GM12875 (cell line): ENCODE results near the gene JAG2.

ENCODE experiments used
- H3K4me3 ChIP-seq: one replicate; pipeline ENCODE4 v1.5.1; 2011; ENCODE audit warnings: low read depth, low read length, control low read depth
- TF ChIP-seq, protein P1 (sequence below): IDR thresholded peaks from 2 replicates; pipeline ENCODE4 v1.5.1; 2011; ENCODE audit warnings: low read depth, mild to moderate bottlenecking, control low read depth, inconsistent platforms, low read length, moderate library complexity, borderline replicate concordance; ENCODE audit not compliant: insufficient read depth

JAG2 gene

DNA sequence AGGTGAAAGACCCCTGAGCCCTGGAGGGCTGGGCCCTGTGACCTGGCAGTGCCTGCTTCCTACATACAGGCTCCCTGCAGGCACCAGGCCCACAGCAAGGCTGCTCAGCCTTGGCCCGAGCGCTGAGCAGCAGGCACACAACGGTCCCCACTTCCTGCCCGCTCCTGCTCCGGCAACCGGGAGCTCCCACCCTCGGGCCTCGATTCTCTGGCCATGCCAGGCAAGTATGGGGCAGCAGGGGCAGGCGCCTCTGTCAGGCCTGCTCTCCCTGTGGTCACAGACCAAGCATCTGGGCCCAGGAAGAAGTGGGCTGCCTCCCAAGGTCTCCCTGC, 43.1 kb upstream of the JAG2 start:
- H3K4me3 ChIP-seq: no peak overlapping the region
- TF ChIP-seq, protein P1, sequence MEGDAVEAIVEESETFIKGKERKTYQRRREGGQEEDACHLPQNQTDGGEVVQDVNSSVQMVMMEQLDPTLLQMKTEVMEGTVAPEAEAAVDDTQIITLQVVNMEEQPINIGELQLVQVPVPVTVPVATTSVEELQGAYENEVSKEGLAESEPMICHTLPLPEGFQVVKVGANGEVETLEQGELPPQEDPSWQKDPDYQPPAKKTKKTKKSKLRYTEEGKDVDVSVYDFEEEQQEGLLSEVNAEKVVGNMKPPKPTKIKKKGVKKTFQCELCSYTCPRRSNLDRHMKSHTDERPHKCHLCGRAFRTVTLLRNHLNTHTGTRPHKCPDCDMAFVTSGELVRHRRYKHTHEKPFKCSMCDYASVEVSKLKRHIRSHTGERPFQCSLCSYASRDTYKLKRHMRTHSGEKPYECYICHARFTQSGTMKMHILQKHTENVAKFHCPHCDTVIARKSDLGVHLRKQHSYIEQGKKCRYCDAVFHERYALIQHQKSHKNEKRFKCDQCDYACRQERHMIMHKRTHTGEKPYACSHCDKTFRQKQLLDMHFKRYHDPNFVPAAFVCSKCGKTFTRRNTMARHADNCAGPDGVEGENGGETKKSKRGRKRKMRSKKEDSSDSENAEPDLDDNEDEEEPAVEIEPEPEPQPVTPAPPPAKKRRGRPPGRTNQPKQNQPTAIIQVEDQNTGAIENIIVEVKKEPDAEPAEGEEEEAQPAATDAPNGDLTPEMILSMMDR: no peak

DNA sequence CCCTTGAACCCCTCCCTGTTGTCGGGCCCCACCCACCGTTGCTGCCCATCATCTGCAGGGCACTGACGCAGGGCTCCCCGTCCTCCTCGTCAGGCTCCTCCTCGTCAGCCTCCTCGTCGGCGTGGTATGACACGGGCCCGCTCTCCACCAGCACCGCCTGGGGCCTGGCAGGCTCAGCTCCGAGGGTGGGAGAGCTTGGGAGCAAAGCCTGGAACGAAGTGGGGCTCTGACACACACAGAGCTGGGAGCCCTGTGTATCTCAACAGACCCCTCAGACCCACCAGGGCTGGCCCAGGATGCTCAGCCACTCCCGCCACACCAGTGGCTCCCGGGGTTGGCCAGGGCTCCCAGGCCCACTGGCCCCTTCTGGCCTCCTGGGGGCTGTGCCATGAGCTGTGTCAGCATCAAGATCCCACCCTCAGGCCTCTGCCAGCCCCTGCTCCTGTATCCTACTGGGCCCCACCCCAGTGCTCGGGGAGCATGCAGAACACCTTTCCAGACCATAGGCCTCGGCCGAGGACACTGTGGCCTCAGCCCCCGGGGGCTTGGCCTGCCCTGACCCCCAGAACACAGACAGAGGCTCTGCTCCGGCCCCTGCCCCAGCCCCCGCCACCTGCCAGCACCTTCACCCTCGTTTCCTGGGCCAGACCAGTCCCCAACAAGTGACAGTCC, 42.6 kb upstream of the JAG2 start:
- H3K4me3 ChIP-seq: no peak overlapping the region
- TF ChIP-seq, protein P1: no peak

DNA sequence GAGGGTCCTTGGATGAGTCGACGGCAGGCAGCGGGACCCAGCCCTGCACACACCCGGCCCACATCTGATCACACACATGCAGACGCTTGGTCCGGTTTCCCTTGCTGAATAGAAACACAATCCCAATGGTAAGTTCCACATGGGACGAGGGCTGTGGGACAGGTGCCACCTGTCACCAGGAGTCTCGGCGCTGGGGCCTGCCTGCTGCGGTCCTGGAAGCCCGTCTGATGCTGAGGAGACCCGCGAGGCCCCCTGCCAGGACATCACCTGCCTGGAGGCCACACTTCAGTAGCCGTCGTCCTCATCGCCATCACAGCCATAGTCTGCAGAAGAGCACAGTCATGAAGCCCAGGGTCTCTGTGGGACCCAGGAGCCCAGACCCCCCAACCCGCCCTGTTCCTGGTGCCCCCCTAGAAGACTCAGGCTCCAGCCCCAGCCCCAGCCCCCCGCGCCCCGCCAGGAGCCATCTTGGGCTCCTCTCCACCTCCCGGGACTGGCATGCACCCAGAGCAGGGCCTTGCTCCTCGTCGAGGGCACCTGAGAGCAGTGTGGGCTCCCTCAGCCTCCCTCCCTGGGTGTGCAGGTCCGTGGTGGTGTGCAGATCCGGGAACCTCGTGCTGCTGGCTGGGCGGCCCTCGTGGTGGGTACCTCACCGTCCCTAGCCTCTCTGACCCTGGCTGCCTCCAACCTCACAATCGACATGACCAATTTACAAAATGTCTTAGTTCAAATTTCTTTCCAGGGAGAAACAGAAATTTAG, 41.9 kb upstream of the JAG2 start:
- H3K4me3 ChIP-seq: no peak overlapping the region
- TF ChIP-seq, protein P1: no peak

DNA sequence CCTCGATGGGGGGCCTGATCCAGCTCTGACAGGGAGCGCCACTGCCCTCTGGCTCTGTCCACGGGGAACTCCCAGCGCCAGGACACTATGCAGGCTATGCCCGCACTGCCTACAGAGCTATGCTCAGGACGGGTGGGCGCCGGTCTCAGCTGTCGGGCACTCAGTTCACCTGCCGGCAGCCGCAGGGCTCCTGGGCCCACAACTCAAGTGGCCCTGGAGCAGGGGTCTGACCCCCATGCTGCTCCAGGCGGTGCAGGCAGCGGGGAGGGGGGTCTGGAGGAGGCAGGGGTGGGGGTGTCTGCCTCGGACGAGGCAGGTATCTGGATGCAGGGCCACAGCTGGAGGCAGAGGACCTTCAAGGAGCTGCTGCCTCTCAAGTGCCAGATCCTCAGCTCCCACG, 41.1 kb upstream of the JAG2 start:
- no peak overlapping the region for H3K4me3 ChIP-seq
- TF ChIP-seq, protein P1: no peak

DNA sequence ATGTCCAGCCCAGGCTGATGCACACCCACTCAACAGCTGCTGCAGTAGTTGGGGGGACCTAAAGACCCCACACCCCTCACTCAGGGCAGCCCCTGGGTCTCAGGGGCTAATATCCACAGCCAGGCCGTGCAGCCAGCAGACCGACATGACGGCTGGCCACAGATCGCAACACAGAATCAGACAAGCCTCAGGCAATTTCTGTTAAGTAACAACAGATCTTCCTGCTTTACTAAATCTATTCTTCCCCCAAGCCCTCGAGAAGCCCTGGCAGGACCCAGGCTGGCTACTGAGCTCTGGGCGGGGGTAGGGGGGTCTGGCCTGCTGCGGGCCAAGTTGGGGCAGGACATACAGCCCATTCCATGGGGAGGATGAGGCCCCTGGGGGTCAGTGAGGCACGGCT, 40.5 kb upstream of the JAG2 start:
- TF ChIP-seq, protein P1: no peak
- no peak overlapping the region for H3K4me3 ChIP-seq

DNA sequence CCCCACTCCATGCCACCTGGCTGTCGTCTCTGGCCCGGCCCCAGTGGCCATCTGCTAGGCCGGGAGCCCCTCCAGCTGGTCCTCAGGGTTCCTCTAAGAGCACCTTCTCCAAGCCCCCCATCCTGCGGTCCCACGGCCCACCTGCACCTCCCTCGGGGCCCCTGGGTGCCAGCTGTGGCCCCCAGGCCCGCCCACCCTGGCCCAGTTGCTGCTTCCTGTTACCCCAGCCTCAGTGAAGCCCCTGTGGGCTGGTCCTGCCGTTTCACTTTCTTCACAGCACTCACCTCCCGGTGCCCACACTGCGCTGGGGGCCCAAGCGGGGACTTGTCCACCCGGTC, 40.1 kb upstream of the JAG2 start:
- TF ChIP-seq, protein P1: no peak
- H3K4me3 ChIP-seq: no peak overlapping the region

DNA sequence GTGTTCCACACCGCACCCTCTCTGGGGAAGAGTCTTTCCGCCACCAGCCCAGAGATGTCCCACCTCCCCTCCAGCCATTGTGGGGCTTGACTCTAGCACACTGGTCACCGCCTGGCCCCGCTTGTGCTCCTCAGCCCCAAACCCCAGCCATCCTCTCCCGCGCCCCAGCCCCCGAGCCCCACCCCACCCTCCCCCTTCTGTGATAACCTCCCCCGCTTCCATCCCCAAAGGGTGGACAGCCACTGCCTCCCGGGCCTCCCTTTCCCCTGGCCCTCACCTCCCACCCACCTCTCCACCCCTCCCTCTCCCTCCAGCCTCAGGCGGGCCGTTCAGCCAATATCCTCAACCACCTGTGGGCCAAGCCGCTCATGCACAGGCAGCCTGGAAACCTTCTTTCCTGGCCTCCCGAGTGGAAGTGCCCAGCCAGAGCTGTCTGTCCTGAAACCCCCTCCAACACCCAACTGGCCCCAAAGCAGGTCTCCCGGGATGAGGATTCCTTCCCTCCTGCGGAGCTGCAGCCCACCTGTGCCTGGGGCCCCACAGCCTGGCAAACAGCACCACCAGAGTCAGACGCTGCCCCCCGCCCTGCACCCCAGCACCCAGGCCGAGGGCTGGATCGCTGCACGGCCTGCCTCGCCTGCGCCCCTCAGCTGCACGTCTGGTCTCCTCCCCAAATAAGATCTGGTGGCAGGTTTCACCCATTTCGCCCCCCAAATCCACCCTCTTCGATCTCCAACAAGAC, 39.6 kb upstream of the JAG2 start:
- H3K4me3 ChIP-seq: no peak overlapping the region
- TF ChIP-seq, protein P1: no peak
